DND-41 (cell line): Measurements from ENCODE around the gene TBL1X.

Experiments used
- ATAC-seq: fragments of 200-7000 bp; cut with Tn5 transposase; 3 replicates; pipeline ENCODE4 v1.9.1; 2021; ENCODE audit warnings: low read depth; ENCODE audit not compliant: insufficient read depth
- DNase-seq: peaks from one replicate; pipeline ENCODE4 v3.0.0-alpha.2; 2020
- H2AFZ ChIP-seq: 2 replicates; pipeline ENCODE4 v1.6.0; 2012; ENCODE audit warnings: low read depth, low read length
- H3K27ac ChIP-seq: 2 replicates; pipeline ENCODE4 v1.5.1; 2012; ENCODE audit warnings: low read length, inconsistent platforms
- H3K27me3 ChIP-seq: fragments of 200-600 bp; sonication (generic); 2 replicates; pipeline ENCODE4 v1.6.0; 2012; ENCODE audit warnings: low read length, mild to moderate bottlenecking, inconsistent platforms; ENCODE audit not compliant: insufficient read depth, poor library complexity
- H3K36me3 ChIP-seq: 2 replicates; pipeline ENCODE4 v1.5.1; 2012; ENCODE audit warnings: low read length, inconsistent platforms; ENCODE audit not compliant: insufficient read depth
- H3K4me1 ChIP-seq: 2 replicates; pipeline ENCODE4 v1.5.1; 2012; ENCODE audit warnings: mild to moderate bottlenecking, low read length; ENCODE audit not compliant: insufficient read depth
- H3K4me2 ChIP-seq: 2 replicates; pipeline ENCODE4 v1.6.0; 2012; ENCODE audit warnings: mild to moderate bottlenecking, moderate library complexity, low read length, inconsistent platforms; ENCODE audit not compliant: insufficient read depth
- H3K4me3 ChIP-seq, 2 experiments: fragments of 200-600 bp in 1 of 2; shearing (Covaris generic) in 1 of 2; 2 replicates each; pipeline ENCODE4 v1.5.1; 2012 to 2016; ENCODE audit warnings: inconsistent platforms in 2 of 2, low read length in 2 of 2, mild to moderate bottlenecking in 2 of 2, low read depth in 1 of 2, moderate library complexity in 1 of 2
- H3K79me2 ChIP-seq: 2 replicates; pipeline ENCODE4 v1.6.0; 2012; ENCODE audit warnings: low read length, inconsistent platforms; ENCODE audit not compliant: insufficient read depth
- H3K9ac ChIP-seq: 2 replicates; pipeline ENCODE4 v1.6.0; 2012; ENCODE audit warnings: low read depth, mild to moderate bottlenecking, inconsistent platforms, low read length, moderate library complexity
- H3K9me3 ChIP-seq: 2 replicates; pipeline ENCODE4 v1.5.1; 2012; ENCODE audit warnings: low read length, moderate library complexity, mild to moderate bottlenecking, inconsistent platforms; ENCODE audit not compliant: insufficient read depth, severe bottlenecking
- H4K20me1 ChIP-seq: 2 replicates; pipeline ENCODE4 v1.6.0; 2012; ENCODE audit warnings: low read length; ENCODE audit not compliant: insufficient read depth
- EZH2 ChIP-seq: IDR thresholded peaks from 3 replicates; pipeline ENCODE4 v1.6.1; 2012; ENCODE audit warnings: borderline replicate concordance, low read depth, mild to moderate bottlenecking, moderate library complexity, low read length, inconsistent platforms; ENCODE audit not compliant: severe bottlenecking
- TF ChIP-seq, protein P1 (sequence below): IDR thresholded peaks from 2 replicates; pipeline ENCODE4 v1.5.1; 2012; ENCODE audit warnings: borderline replicate concordance, low read length, moderate library complexity, mild to moderate bottlenecking; ENCODE audit not compliant: poor library complexity, severe bottlenecking; ENCODE audit errors: extremely low read depth

TBL1X gene

DNA sequence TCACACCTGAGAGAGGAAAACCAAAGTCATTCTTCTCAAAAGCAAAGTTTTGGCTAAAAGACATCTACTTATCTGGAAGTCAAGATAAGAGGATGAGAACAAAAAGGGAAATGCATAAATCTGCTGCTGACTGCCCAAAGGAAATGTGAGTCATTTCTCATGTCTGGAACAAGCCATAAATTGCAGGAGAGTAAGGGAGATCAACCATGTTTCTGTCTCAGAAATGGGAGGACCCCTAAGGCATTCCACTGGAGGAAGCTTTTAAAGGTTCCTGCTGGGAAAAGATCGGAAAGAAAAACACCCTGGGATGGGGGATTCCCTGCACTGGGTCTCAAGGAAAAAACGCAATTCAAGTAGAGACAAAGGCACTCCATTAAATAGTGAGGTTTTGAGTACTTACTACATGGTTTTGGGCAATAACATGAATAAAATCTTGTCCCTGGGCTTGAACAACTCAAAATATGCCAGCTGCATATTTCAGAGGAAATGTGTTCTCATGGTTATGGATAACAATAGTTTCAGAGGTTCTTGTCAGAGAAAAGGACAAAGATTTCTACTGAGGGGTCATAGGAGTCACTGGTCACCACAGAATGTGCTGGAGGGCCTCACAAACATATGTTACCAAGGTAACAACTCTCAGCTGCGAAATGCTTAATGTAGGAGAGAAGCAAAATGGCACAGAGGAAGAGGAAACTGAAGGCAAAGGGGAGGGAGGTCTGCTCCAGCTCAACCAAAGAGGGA is 281.5 kb downstream of the TBL1X start:
- no peaks in the 10 kb centered on the region for H3K9me3 ChIP-seq
- peaks cover 5% of the 10 kb centered on the region for H3K4me1 ChIP-seq
- TF ChIP-seq EZH2: no peak
- TF ChIP-seq, protein P1, sequence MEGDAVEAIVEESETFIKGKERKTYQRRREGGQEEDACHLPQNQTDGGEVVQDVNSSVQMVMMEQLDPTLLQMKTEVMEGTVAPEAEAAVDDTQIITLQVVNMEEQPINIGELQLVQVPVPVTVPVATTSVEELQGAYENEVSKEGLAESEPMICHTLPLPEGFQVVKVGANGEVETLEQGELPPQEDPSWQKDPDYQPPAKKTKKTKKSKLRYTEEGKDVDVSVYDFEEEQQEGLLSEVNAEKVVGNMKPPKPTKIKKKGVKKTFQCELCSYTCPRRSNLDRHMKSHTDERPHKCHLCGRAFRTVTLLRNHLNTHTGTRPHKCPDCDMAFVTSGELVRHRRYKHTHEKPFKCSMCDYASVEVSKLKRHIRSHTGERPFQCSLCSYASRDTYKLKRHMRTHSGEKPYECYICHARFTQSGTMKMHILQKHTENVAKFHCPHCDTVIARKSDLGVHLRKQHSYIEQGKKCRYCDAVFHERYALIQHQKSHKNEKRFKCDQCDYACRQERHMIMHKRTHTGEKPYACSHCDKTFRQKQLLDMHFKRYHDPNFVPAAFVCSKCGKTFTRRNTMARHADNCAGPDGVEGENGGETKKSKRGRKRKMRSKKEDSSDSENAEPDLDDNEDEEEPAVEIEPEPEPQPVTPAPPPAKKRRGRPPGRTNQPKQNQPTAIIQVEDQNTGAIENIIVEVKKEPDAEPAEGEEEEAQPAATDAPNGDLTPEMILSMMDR: no peak
- H3K79me2 ChIP-seq: no peaks in the 10 kb centered on the region
- no peak overlapping the region for H3K4me2 ChIP-seq
- DNase-seq: no peak
- no peaks in the 10 kb centered on the region for H3K27me3 ChIP-seq
- no peak overlapping the region for H3K4me3 ChIP-seq
- no peaks in the 10 kb centered on the region for H3K36me3 ChIP-seq
- no peak overlapping the region for H2AFZ ChIP-seq
- H3K27ac ChIP-seq: no peak overlapping the region
- H4K20me1 ChIP-seq: no peaks in the 10 kb centered on the region
- no peak for ATAC-seq
- no peak overlapping the region for H3K9ac ChIP-seq

DNA sequence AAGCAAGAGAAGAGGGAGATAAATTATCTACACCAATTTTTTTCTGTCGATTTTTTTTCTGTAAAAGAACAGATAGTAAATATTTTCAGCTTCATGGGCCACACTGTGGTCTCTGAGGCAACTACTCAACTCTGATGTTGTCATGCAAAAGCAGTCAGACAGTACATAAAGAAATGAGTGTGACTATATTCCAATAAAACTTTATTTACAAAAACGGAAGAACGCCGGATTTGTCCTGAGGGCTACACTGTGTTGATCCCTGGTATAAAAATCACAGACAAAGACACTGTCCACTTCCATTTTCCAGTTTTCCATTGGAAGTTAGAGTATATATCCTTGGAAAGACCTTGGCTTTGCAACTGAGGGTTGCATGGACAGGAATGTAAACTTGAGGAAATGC is 282.8 kb downstream of the TBL1X start:
- Histone ChIP-seq H3K4me3 (no peak overlapping the region), H3K79me2 (no peaks in the 10 kb centered on the region), H3K4me2 (no peak overlapping the region), H3K9me3 (no peaks in the 10 kb centered on the region), H2AFZ (no peak overlapping the region), H3K27me3 (no peaks in the 10 kb centered on the region), H3K36me3 (no peaks in the 10 kb centered on the region), H3K9ac (no peak overlapping the region), H4K20me1 (no peaks in the 10 kb centered on the region), H3K27ac (no peak overlapping the region), H3K4me1 (peaks cover 5% of the 10 kb centered on the region)
- ATAC-seq (no peak), DNase-seq (no peak)
- no peak for TF ChIP-seq EZH2
- TF ChIP-seq, protein P1: no peak

DNA sequence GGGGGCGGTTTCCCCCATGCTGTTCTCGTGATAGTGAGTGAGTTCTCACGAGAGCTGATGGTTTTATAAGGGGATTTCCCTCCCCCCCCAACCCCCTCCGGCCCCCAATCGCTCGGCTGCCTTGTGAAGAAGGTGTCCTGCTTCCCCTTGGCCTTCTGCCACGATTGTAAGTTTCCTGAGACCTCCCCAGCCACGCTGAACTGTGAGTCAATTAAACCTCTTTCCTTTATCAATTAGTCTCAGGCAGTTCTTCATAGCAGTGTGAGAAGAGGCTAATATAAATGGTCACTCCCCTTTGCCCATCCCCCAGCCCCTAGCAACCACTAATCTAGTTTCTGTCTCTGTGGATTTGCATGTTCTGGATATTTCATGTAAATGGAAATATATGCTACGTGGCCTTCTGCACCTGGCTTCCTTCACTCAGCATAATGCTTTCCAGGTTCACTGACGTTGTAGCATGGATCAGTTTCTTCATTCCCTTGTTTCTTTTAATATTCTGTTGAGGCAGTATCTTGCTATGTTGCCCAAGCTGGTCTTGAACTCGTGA is 284.4 kb downstream of the TBL1X start:
- TF ChIP-seq EZH2: no peak
- TF ChIP-seq, protein P1: no peak
- no peaks in the 10 kb centered on the region for H3K27me3 ChIP-seq
- H3K4me1 ChIP-seq: peaks cover 5% of the 10 kb centered on the region
- ATAC-seq: no peak
- no peak overlapping the region for H2AFZ ChIP-seq
- no peaks in the 10 kb centered on the region for H3K36me3 ChIP-seq
- no peak overlapping the region for H3K4me2 ChIP-seq
- H3K27ac ChIP-seq: no peak overlapping the region
- no peak overlapping the region for H3K9ac ChIP-seq
- no peak for DNase-seq
- H3K4me3 ChIP-seq: no peak overlapping the region
- no peaks in the 10 kb centered on the region for H3K9me3 ChIP-seq
- H4K20me1 ChIP-seq: no peaks in the 10 kb centered on the region
- no peaks in the 10 kb centered on the region for H3K79me2 ChIP-seq

- TF ChIP-seq EZH2: no peak
- TF ChIP-seq, protein P1: no peak
- no peak for ATAC-seq
- no peak overlapping the region for H3K9ac ChIP-seq
Measured at GRCh38 chrX:9757366-9757765, 292.5 kb downstream of the TBL1X start.

More at GRCh38 chrX:9757366-9757765, 292.5 kb downstream of the TBL1X start:
- H4K20me1 ChIP-seq: no peaks in the 10 kb centered on the region
- no peak for DNase-seq
- no peak overlapping the region for H3K27ac ChIP-seq
- no peaks in the 10 kb centered on the region for H3K4me1 ChIP-seq
- H3K79me2 ChIP-seq: no peaks in the 10 kb centered on the region
- H3K9me3 ChIP-seq: no peaks in the 10 kb centered on the region
- H3K4me3 ChIP-seq: no peak overlapping the region
- no peaks in the 10 kb centered on the region for H3K27me3 ChIP-seq
- H3K36me3 ChIP-seq: no peaks in the 10 kb centered on the region
- no peak overlapping the region for H3K4me2 ChIP-seq
- no peak overlapping the region for H2AFZ ChIP-seq
